WTC11 (cell line): Measurements from ENCODE around the gene C5orf58.

Experiments used
- ARID4B ChIP-seq: sonication (generic); formaldehyde crosslinking; IDR thresholded peaks from 2 replicates; pipeline ENCODE4 v1.8.0; 2023; ENCODE audit warnings: missing genetic modification reagents, mild to moderate bottlenecking, borderline replicate concordance
- CTCF ChIP-seq: fragments of 200-600 bp; IDR thresholded peaks from 2 replicates; pipeline ENCODE4 v1.8.0; 2022; ENCODE audit warnings: antibody characterized with exemption
- ESRRA ChIP-seq: sonication (generic); formaldehyde crosslinking; IDR thresholded peaks from 2 replicates; pipeline ENCODE4 v1.8.1; 2022; ENCODE audit warnings: mild to moderate bottlenecking, missing genetic modification reagents, borderline replicate concordance
- ETV6 ChIP-seq: sonication (generic); formaldehyde crosslinking; IDR thresholded peaks from 2 replicates; pipeline ENCODE4 v1.8.1; 2022; ENCODE audit warnings: mild to moderate bottlenecking, missing genetic modification reagents
- MAX ChIP-seq: sonication (generic); formaldehyde crosslinking; IDR thresholded peaks from 2 replicates; pipeline ENCODE4 v1.8.0; 2022; ENCODE audit warnings: mild to moderate bottlenecking, missing genetic modification reagents
- NFYB ChIP-seq: sonication (generic); formaldehyde crosslinking; conservative IDR thresholded peaks from 2 replicates; pipeline ENCODE4 v1.8.0; 2022; ENCODE audit warnings: low read depth, missing genetic modification reagents
- NR2C2 ChIP-seq: sonication (generic); formaldehyde crosslinking; IDR thresholded peaks from 2 replicates; pipeline ENCODE4 v1.8.0; 2022; ENCODE audit warnings: mild to moderate bottlenecking, missing genetic modification reagents
- TEAD1 ChIP-seq: sonication (generic); formaldehyde crosslinking; IDR thresholded peaks from 2 replicates; pipeline ENCODE4 v1.8.0; 2022; ENCODE audit warnings: mild to moderate bottlenecking, missing genetic modification reagents
- USF1 ChIP-seq: sonication (generic); formaldehyde crosslinking; IDR thresholded peaks from 2 replicates; pipeline ENCODE4 v1.8.0; 2022; ENCODE audit warnings: mild to moderate bottlenecking, missing genetic modification reagents
- USF2 ChIP-seq: sonication (generic); formaldehyde crosslinking; IDR thresholded peaks from 2 replicates; pipeline ENCODE4 v1.8.1; 2023; ENCODE audit warnings: mild to moderate bottlenecking, missing genetic modification reagents, moderate library complexity
- ZNF138 ChIP-seq: sonication (generic); formaldehyde crosslinking; conservative IDR thresholded peaks from 2 replicates; pipeline ENCODE4 v1.8.1; 2022; ENCODE audit warnings: mild to moderate bottlenecking, moderate library complexity, missing genetic modification reagents
- ZNF423 ChIP-seq: fragments of 250-450 bp; sonication (Bioruptor Pico); IDR thresholded peaks from 2 replicates; pipeline ENCODE4 v2.1.2; 2022; ENCODE audit warnings: mild to moderate bottlenecking, moderate library complexity

GRCh38 chr5:170218726-170219125, 14.1 kb upstream of the C5orf58 start:
- TF ChIP-seq USF2 (CRISPR knock-in tag) (no peak), ZNF423 (CRISPR knock-in tag) (no peak), USF1 (CRISPR knock-in tag) (no peak), MAX (CRISPR knock-in tag) (no peak), NFYB (CRISPR knock-in tag) (no peak), CTCF (no peak), TEAD1 (CRISPR knock-in tag) (no peak), NR2C2 (CRISPR knock-in tag) (no peak), ESRRA (CRISPR knock-in tag) (no peak), ARID4B (CRISPR knock-in tag) (no peak), ETV6 (CRISPR knock-in tag) (no peak), ZNF138 (no peak)
